Ovary (tissue), 3 donors: ENCODE data around the gene HIPK2.

Experiments used
- POLR2A ChIP-seq: fragments of 450-650 bp; IDR thresholded peaks from one replicate; pipeline ENCODE4 v1.6.1; 2017; ENCODE audit warnings: antibody characterized with exemption, mild to moderate bottlenecking, moderate library complexity
- TF ChIP-seq, protein P1 (sequence below), 3 donors: fragments of 450-650 bp in 2 of 3; fragments of 200-600 bp in 1 of 3; IDR thresholded peaks; one replicate each; pipeline versions ENCODE4 v1.5.1 to v1.8.0; 2016 to 2022; ENCODE audit warnings: antibody characterized with exemption in 3 of 3, mild to moderate bottlenecking in 1 of 3
- donor health status: DM: no; HTN: no; CAD: no.

DNA sequence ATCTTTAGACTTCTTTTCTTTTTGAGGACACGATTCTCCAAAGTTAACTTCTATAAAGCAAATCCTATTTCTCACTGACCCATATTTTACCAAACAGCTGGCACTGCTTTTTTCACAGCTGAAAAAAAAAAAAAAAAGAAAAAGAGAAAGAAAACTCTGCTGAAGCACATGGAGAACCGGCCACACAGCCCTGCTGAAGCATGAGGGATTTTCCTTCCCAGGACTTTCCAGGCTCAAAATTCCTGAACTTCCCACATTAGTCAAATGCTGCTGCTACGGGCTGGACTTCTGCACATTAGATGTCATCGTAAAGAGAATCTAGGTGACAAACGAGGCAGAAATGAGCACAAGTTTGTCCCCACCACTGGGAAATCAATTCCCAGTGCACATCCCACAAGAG lies 25.2 kb downstream of the HIPK2 start:
- TF ChIP-seq, protein P1, sequence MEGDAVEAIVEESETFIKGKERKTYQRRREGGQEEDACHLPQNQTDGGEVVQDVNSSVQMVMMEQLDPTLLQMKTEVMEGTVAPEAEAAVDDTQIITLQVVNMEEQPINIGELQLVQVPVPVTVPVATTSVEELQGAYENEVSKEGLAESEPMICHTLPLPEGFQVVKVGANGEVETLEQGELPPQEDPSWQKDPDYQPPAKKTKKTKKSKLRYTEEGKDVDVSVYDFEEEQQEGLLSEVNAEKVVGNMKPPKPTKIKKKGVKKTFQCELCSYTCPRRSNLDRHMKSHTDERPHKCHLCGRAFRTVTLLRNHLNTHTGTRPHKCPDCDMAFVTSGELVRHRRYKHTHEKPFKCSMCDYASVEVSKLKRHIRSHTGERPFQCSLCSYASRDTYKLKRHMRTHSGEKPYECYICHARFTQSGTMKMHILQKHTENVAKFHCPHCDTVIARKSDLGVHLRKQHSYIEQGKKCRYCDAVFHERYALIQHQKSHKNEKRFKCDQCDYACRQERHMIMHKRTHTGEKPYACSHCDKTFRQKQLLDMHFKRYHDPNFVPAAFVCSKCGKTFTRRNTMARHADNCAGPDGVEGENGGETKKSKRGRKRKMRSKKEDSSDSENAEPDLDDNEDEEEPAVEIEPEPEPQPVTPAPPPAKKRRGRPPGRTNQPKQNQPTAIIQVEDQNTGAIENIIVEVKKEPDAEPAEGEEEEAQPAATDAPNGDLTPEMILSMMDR (IDR thresholded peaks at IDR 0.05) = no peak
- TF ChIP-seq POLR2A = no peak
